Testis (tissue), 2 donors: ENCODE measurements around the gene RBM12.

ENCODE experiments used
- CTCF ChIP-seq, 3 experiments: fragments of 450-650 bp in 2 of 3; fragments of 200-600 bp in 1 of 3; sonication (generic) in 1 of 3; IDR thresholded peaks; one replicate each; pipeline ENCODE4 v1.5.1; 2016 to 2019; ENCODE audit warnings: antibody characterized with exemption in 3 of 3, mild to moderate bottlenecking in 2 of 3, moderate library complexity in 1 of 3
- POLR2A ChIP-seq: fragments of 450-650 bp; IDR thresholded peaks from one replicate; pipeline ENCODE4 v1.6.1; 2017; ENCODE audit warnings: antibody characterized with exemption, mild to moderate bottlenecking, moderate library complexity

- TF ChIP-seq CTCF (IDR thresholded peaks at IDR 0.05) (no peak), POLR2A (peak; percentile 88)
Observed at GRCh38 chr20:35664466-35665206, at the start of gene RBM12, which contains the start of gene CPNE1.
